ENCODE data around the gene SEPTIN10. TPM values are rescaled to one million over a fixed set of nuclear protein-coding genes. Genes with fewer than 3 reads are reported as not detected.

The SEPTIN10 gene
- total and polyA plus RNA-seq, 9 of the 15 experiments (the other 6 are each of a cell fraction or from before 2014, with no cell fraction given): 0.40 TPM; not detected in 8

DNA sequence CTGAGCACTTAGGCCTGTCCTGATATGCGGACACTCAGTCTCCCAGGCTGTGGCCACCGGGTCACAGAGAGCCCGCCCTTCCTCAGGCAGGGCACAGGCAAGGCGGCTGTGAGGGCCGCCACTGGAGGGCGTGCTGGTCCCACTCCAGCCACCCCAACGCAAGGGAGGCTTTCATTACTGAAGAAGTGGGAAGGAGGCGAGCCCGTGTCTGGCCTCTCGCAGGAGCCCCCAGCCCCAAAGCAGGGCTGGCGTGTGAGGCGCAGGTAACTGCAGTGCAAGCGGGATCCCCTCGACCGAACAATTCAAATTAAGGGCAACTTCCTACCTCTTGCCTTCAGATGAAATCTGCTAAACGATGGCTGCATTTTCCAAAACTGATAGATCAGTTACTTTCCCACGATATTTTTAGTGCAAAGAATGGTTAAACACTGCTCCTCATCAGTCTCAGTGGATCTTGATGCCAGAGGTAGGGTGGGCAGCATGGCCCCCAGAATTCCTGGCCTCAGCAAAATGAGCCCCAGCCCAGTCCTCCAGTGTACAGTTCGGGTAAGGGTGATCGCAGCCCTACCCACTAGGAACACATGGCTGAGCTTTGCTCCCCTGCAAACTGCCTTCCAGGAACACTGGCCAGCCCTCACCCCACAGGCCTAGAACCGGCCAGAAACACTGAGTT is 97.2 kb downstream of the SEPTIN10 start:
- ChIA-PET POLR2A (interaction anchor here (0.7 kb wide), 1 partner anchor 92 kb away, joined by 3 read pairs; no protein-coding TSS in a partner anchor), CTCF (ENCODE audit: low intra/inter-chr PET ratio) (no interaction called here)
- H3K9me3 ChIP-seq (replicated peaks; ENCODE audit: control insufficient read depth, insufficient read depth, low read depth, low read length): no peaks in the 10 kb centered on the region
- peaks cover 0 to 6% of the 10 kb centered on the region in 2 experiments; a peak in 1 of 5 replicates for H3K4me1 ChIP-seq (replicated peaks in 1 of 2; ENCODE audit: control insufficient read depth in 2 of 2, insufficient read depth in 2 of 2, low read length in 2 of 2)
- FAIRE-seq: peak; percentile 19
- H3K4me3 ChIP-seq: no peak overlapping the region
- DNase-seq (ENCODE audit: extremely low read depth in 1 of 4, low spot score in 3 of 4): peak; percentile 60 to 79 (median 74)
- no peaks in the 10 kb centered on the region for H3K36me3 ChIP-seq (ENCODE audit: control insufficient read depth, insufficient read depth, low read length)
- no peaks in the 10 kb centered on the region for H3K79me2 ChIP-seq (ENCODE audit: control insufficient read depth, insufficient read depth, low read length)
- H3K27me3 ChIP-seq (ENCODE audit: control insufficient read depth in 2 of 2, insufficient read depth in 2 of 2, low read length in 2 of 2): peaks cover 5 to 26% of the 10 kb centered on the region in 2 experiments; a peak in 4 of 5 replicates
- no peaks in the 10 kb centered on the region for H3K9me1 ChIP-seq (ENCODE audit: control insufficient read depth, insufficient read depth, low read length)
- ATAC-seq: peak; percentile 99
- in situ Hi-C loops (cut with MboI) (no loop called here), intact Hi-C loops (cut with micrococcal nuclease) (no loop called here)
- H3K27ac ChIP-seq (ENCODE audit: extremely low read depth, low read depth, low read length): no peak overlapping the region
- BruUV-seq (replicated peaks): no TSS peak
- peaks cover 4% of the 10 kb centered on the region for H4K20me1 ChIP-seq (replicated peaks; ENCODE audit: control insufficient read depth, insufficient read depth, low read length)
- H3K4me2 ChIP-seq (ENCODE audit: insufficient read depth, low read length): no peak overlapping the region
- under 1% methylated on average over 19 of the region's 20 CpGs for WGBS (ENCODE audit: insufficient coverage, low coverage, missing lambda C conversion rate)
- H2AFZ ChIP-seq (ENCODE audit: low read depth, low read length): no peak overlapping the region
- no peak overlapping the region for H3K9ac ChIP-seq (ENCODE audit: insufficient read depth in 1 of 2, low read depth in 2 of 2, low read length in 2 of 2)
- TF ChIP-seq, protein P1, sequence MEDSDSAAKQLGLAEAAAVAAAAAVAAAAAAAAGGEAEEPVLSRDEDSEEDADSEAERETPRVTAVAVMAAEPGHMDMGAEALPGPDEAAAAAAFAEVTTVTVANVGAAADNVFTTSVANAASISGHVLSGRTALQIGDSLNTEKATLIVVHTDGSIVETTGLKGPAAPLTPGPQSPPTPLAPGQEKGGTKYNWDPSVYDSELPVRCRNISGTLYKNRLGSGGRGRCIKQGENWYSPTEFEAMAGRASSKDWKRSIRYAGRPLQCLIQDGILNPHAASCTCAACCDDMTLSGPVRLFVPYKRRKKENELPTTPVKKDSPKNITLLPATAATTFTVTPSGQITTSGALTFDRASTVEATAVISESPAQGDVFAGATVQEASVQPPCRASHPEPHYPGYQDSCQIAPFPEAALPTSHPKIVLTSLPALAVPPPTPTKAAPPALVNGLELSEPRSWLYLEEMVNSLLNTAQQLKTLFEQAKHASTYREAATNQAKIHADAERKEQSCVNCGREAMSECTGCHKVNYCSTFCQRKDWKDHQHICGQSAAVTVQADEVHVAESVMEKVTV (CRISPR knock-in tag; IDR thresholded peaks at IDR 0.05): 0 out of 2 replicates have a peak, but pooled peaks have one; percentile 36
- peak in 1 of 3 experiments; percentile 16 for TF ChIP-seq YY1 (IDR thresholded peaks at IDR 0.05; ENCODE audit: borderline replicate concordance in 1 of 3, control insufficient read depth in 1 of 3, extremely low read depth in 1 of 3, insufficient read depth in 3 of 3, insufficient read length in 1 of 3, insufficient replicate concordance in 2 of 3, low read depth in 1 of 3, low read length in 2 of 3)
- peak; percentile 46; the same call in 1 of the 2 replicates for TF ChIP-seq RB1 (IDR thresholded peaks at IDR 0.05; ENCODE audit: low read depth)
- TF ChIP-seq PML (IDR thresholded peaks at IDR 0.05; ENCODE audit: low read length): no peak
- no peak for TF ChIP-seq NR1H2 (CRISPR knock-in tag; IDR thresholded peaks at IDR 0.05)
- peak; percentile 61 to 73 for TF ChIP-seq RAD21 (CRISPR knock-in tag; conservative IDR thresholded peaks at IDR 0.05 in 1 of 2, IDR thresholded peaks at IDR 0.05 in 1 of 2)
- no peak for TF ChIP-seq MAFG (tag; conservative IDR thresholded peaks at IDR 0.05)
- TF ChIP-seq, protein P2, sequence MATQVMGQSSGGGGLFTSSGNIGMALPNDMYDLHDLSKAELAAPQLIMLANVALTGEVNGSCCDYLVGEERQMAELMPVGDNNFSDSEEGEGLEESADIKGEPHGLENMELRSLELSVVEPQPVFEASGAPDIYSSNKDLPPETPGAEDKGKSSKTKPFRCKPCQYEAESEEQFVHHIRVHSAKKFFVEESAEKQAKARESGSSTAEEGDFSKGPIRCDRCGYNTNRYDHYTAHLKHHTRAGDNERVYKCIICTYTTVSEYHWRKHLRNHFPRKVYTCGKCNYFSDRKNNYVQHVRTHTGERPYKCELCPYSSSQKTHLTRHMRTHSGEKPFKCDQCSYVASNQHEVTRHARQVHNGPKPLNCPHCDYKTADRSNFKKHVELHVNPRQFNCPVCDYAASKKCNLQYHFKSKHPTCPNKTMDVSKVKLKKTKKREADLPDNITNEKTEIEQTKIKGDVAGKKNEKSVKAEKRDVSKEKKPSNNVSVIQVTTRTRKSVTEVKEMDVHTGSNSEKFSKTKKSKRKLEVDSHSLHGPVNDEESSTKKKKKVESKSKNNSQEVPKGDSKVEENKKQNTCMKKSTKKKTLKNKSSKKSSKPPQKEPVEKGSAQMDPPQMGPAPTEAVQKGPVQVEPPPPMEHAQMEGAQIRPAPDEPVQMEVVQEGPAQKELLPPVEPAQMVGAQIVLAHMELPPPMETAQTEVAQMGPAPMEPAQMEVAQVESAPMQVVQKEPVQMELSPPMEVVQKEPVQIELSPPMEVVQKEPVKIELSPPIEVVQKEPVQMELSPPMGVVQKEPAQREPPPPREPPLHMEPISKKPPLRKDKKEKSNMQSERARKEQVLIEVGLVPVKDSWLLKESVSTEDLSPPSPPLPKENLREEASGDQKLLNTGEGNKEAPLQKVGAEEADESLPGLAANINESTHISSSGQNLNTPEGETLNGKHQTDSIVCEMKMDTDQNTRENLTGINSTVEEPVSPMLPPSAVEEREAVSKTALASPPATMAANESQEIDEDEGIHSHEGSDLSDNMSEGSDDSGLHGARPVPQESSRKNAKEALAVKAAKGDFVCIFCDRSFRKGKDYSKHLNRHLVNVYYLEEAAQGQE (IDR thresholded peaks at IDR 0.05; ENCODE audit: borderline replicate concordance): peak; percentile 42; the same call in 1 of the 2 replicates
- TF ChIP-seq, protein P2 (CRISPR knock-in tag; IDR thresholded peaks at IDR 0.05; ENCODE audit: low read depth): no peak
- TF ChIP-seq STAG1 (CRISPR knock-in tag; IDR thresholded peaks at IDR 0.05; ENCODE audit: borderline replicate concordance): 0 out of 2 replicates have a peak, but pooled peaks have one; percentile 25
- peak; percentile 81 for TF ChIP-seq SMC3 (conservative IDR thresholded peaks at IDR 0.05; ENCODE audit: insufficient read depth, low read depth, low read length)

Data from K562 (cell line).